Measurements from ENCODE around the gene OSM. TPM values are rescaled to one million over a fixed set of nuclear protein-coding genes. Genes with fewer than 3 reads are reported as not detected.

The OSM gene
- total RNA-seq (2014; rRNA removed; shearing (Covaris generic)): not detected in 2 replicates
- not detected in 2 replicates for polyA plus RNA-seq (2015; cell fraction: cytosol; rRNA removed)
- polyA plus RNA-seq (2015; cell fraction: nucleus; rRNA removed): not detected in 2 replicates

- no peak for DNase-seq (ENCODE audit: low read depth)
Observed at GRCh38 chr22:30266445-30267381, at the start of gene OSM. TSS of gene OSM (minus strand) at chr22:30266851. CDS start at chr22:30266799, 52 bp downstream.

- no peak for DNase-seq (ENCODE audit: low read depth)
Observed at GRCh38 chr22:30315962-30316576, 49.4 kb upstream of the OSM start.

GRCh38 chr22:30314915-30315314 lies 48.3 kb upstream of the OSM start:
- peak; percentile 71 for DNase-seq (ENCODE audit: low read depth)

- no peak for DNase-seq (ENCODE audit: low read depth)
Observed at GRCh38 chr22:30313527-30314363, 47.1 kb upstream of the OSM start.

GRCh38 chr22:30312053-30312452 lies 45.4 kb upstream of the OSM start:
- DNase-seq (ENCODE audit: low read depth): peak; percentile 94

GRCh38 chr22:30310881-30311771 lies 44.5 kb upstream of the OSM start:
- DNase-seq (ENCODE audit: low read depth): no peak

GRCh38 chr22:30309951-30310741 lies 43.5 kb upstream of the OSM start:
- no peak for DNase-seq (ENCODE audit: low read depth)

GRCh38 chr22:30308518-30309230 lies 42.0 kb upstream of the OSM start:
- no peak for DNase-seq (ENCODE audit: low read depth)

GRCh38 chr22:30308093-30308492 lies 41.4 kb upstream of the OSM start:
- no peak for DNase-seq (ENCODE audit: low read depth)

- no peak for DNase-seq (ENCODE audit: low read depth)
Observed at GRCh38 chr22:30307041-30307574, 40.5 kb upstream of the OSM start.

GRCh38 chr22:30306627-30307011 lies 40.0 kb upstream of the OSM start:
- no peak for DNase-seq (ENCODE audit: low read depth)

- no peak for DNase-seq (ENCODE audit: low read depth)
Observed at GRCh38 chr22:30305906-30306626, 39.4 kb upstream of the OSM start.

- DNase-seq (ENCODE audit: low read depth): no peak
Observed at GRCh38 chr22:30305519-30305905, 38.9 kb upstream of the OSM start.

- no peak for DNase-seq (ENCODE audit: low read depth)
Observed at GRCh38 chr22:30304495-30305244, 38.0 kb upstream of the OSM start.

GRCh38 chr22:30302810-30303138 lies 36.1 kb upstream of the OSM start:
- no peak for DNase-seq (ENCODE audit: low read depth)

GRCh38 chr22:30301995-30302809 lies 35.6 kb upstream of the OSM start:
- DNase-seq (ENCODE audit: low read depth): peak; percentile 82

- no peak for DNase-seq (ENCODE audit: low read depth)
Observed at GRCh38 chr22:30299322-30299721, 32.7 kb upstream of the OSM start.
